Measurements from ENCODE around the gene IL22RA2. TPM values are rescaled to one million over a fixed set of nuclear protein-coding genes. Genes with fewer than 3 reads are reported as not detected.

The IL22RA2 gene
- total and polyA plus RNA-seq, 2 of the 13 experiments (the other 11 are each of a cell fraction or from before 2014, with no cell fraction given), result not detected

DNA sequence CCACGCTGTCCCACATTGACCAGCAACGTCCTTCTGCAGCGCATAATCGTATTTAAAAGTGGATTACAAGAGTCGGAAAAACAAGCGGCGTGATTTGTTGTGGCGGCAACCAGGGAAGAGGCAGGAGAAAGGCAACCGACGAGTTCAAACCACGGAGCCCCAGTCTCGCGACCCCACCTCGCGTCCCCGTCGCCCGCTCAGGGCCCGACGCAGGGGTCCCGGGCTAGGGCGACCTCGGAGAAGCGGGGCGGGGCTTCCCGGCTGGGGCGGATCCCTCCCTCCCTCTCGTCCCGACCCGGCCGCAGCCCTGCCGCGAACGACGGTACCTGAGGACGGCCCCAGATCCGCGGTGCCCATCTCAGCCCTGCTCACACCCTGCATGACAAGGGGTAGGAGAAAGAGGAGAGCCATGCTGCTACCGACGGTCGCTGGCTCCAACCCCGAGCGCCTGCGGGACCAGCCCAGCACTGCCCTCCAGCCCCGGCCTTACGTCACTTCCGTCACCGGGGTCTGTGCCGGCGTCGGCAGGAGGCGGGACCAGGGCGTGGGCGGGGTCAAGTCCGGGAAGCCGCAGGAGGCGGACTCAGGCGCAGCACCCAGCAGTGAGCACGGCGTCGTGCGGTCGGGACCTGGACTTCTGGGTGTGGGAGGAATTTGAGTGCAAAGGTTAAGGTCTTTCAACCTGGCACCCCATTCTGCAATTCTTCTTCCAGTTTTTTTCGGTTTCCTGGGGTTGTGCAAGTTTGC, 45.6 kb upstream of the IL22RA2 start, which contains the start of gene IFNGR1 (continued):
- 0 out of 2 replicates have a peak, but pooled peaks have one; percentile 85 for TF ChIP-seq ZNF468 (CRISPR knock-in tag; IDR thresholded peaks at IDR 0.05)
- TF ChIP-seq, protein P1, sequence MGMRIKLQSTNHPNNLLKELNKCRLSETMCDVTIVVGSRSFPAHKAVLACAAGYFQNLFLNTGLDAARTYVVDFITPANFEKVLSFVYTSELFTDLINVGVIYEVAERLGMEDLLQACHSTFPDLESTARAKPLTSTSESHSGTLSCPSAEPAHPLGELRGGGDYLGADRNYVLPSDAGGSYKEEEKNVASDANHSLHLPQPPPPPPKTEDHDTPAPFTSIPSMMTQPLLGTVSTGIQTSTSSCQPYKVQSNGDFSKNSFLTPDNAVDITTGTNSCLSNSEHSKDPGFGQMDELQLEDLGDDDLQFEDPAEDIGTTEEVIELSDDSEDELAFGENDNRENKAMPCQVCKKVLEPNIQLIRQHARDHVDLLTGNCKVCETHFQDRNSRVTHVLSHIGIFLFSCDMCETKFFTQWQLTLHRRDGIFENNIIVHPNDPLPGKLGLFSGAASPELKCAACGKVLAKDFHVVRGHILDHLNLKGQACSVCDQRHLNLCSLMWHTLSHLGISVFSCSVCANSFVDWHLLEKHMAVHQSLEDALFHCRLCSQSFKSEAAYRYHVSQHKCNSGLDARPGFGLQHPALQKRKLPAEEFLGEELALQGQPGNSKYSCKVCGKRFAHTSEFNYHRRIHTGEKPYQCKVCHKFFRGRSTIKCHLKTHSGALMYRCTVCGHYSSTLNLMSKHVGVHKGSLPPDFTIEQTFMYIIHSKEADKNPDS (CRISPR knock-in tag; IDR thresholded peaks at IDR 0.05), result 0 out of 2 replicates have a peak, but pooled peaks have one; percentile 8
- TF ChIP-seq KLF13 (CRISPR knock-in tag; IDR thresholded peaks at IDR 0.05), result peak; percentile 54; the same call in 1 of the 2 replicates
- TF ChIP-seq ZFP41 (CRISPR knock-in tag; IDR thresholded peaks at IDR 0.05; ENCODE audit: borderline replicate concordance), result peak; percentile 30; the same call in 1 of the 2 replicates
- no peak for TF ChIP-seq ZNF550 (CRISPR knock-in tag; IDR thresholded peaks at IDR 0.05; ENCODE audit: borderline replicate concordance)
- peak; percentile 60; the same call in 1 of the 2 replicates for TF ChIP-seq ZSCAN9 (CRISPR knock-in tag; IDR thresholded peaks at IDR 0.05; ENCODE audit: borderline replicate concordance)
- no peak for TF ChIP-seq LCORL (IDR thresholded peaks at IDR 0.05)
- TF ChIP-seq LCORL (CRISPR knock-in tag; IDR thresholded peaks at IDR 0.05), result peak; percentile 93
- no peak for TF ChIP-seq ATRX (CRISPR knock-in tag; IDR thresholded peaks at IDR 0.05; ENCODE audit: borderline replicate concordance)
- TF ChIP-seq ZNF577 (CRISPR knock-in tag; IDR thresholded peaks at IDR 0.05; ENCODE audit: borderline replicate concordance, low read depth), result no peak
- TF ChIP-seq ZMYM3 (CRISPR knock-in tag; IDR thresholded peaks at IDR 0.05), result no peak
- peak; percentile 70; the same call in 1 of the 2 replicates for TF ChIP-seq ZNF431 (CRISPR knock-in tag; IDR thresholded peaks at IDR 0.05; ENCODE audit: borderline replicate concordance, low read depth)
- TF ChIP-seq POGZ (CRISPR knock-in tag; IDR thresholded peaks at IDR 0.05), result peak; percentile 88
- TF ChIP-seq SRF (IDR thresholded peaks at IDR 0.05; ENCODE audit: low read depth, low read length), result no peak
- TF ChIP-seq, protein P2, sequence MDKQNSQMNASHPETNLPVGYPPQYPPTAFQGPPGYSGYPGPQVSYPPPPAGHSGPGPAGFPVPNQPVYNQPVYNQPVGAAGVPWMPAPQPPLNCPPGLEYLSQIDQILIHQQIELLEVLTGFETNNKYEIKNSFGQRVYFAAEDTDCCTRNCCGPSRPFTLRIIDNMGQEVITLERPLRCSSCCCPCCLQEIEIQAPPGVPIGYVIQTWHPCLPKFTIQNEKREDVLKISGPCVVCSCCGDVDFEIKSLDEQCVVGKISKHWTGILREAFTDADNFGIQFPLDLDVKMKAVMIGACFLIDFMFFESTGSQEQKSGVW (CRISPR knock-in tag; IDR thresholded peaks at IDR 0.05; ENCODE audit: borderline replicate concordance), result no peak
- no peak for TF ChIP-seq FOXA1 (IDR thresholded peaks at IDR 0.05)
- TF ChIP-seq FOXA1 (CRISPR knock-in tag; IDR thresholded peaks at IDR 0.05), result 0 out of 2 replicates have a peak, but pooled peaks have one; percentile 9
- TF ChIP-seq BHLHE40 (IDR thresholded peaks at IDR 0.05; ENCODE audit: low read length), result no peak
- peak; percentile 93 for TF ChIP-seq NCOA2 (CRISPR knock-in tag; IDR thresholded peaks at IDR 0.05)
- TF ChIP-seq TAF1 (CRISPR knock-in tag; IDR thresholded peaks at IDR 0.05), result peak; percentile 92
- peak; percentile 94 for TF ChIP-seq ZBTB38 (CRISPR knock-in tag; IDR thresholded peaks at IDR 0.05)
- TF ChIP-seq IRF1 (CRISPR knock-in tag; IDR thresholded peaks at IDR 0.05; ENCODE audit: low read depth), result no peak
- peak; percentile 94; the same call in 1 of the 2 replicates for TF ChIP-seq HOXA5 (CRISPR knock-in tag; IDR thresholded peaks at IDR 0.05)
- peak; percentile 16; the same call in 1 of the 2 replicates for TF ChIP-seq GZF1 (CRISPR knock-in tag; IDR thresholded peaks at IDR 0.05)
- peak; percentile 67 for TF ChIP-seq ATF7 (IDR thresholded peaks at IDR 0.05)
- no peak for TF ChIP-seq ATF7 (CRISPR knock-in tag; IDR thresholded peaks at IDR 0.05)
- peak; percentile 95 for TF ChIP-seq HOXA3 (CRISPR knock-in tag; IDR thresholded peaks at IDR 0.05)
- TF ChIP-seq ZNF674 (CRISPR knock-in tag; IDR thresholded peaks at IDR 0.05; ENCODE audit: low read depth), result no peak
- TF ChIP-seq ZNF331 (CRISPR knock-in tag; IDR thresholded peaks at IDR 0.05), result peak; percentile 87
- TF ChIP-seq ZNF234 (CRISPR knock-in tag; conservative IDR thresholded peaks at IDR 0.05), result peak; percentile 94

Data from HepG2 (cell line).